SW 1271 (cell line): Measurements from ENCODE around the gene TPI1.

Source experiments
- DNase-seq, 2 experiments: peaks; one replicate each; lab custom pipeline; 2025; lab: John Stamatoyannopoulos, UW

TPI1 gene

GRCh38 chr12:6828781-6829535 is 38.4 kb upstream of the TPI1 start:
- DNase-seq, result no peak

DNA sequence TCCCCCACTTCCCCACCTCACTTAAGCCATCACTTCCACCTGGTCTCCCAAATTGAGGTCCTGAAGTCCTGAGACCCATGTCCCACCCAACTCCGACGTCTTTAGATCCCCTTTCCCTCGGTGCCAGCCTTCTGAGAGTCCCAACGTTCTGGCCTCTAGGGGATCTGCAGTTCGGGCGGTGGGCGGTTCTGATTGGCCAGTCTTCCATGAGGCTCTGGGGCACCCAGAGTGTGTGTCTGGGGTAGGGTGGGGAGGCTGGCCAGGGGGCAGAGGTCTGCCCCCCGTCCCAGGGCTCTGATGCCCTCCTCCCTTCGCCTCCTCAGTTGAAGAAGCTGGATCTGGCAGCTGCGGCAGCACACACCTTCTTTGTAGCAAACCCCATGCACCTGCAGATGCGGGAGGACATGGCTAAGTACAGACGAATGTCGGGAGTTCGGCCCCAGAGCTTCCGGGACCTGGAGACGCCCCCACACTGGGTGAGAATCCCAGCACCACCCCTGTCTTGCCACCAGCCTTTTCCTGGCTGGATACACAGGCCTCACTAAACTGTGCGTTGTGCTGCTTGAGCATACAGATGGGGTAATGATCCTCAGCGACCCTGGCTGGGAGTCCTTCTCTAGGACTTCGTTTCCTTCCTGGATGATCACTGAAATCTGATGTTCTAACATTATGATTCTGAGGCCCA is 37.7 kb upstream of the TPI1 start:
- DNase-seq, result no peak

GRCh38 chr12:6830286-6830890 is 36.9 kb upstream of the TPI1 start:
- DNase-seq, result no peak

DNA sequence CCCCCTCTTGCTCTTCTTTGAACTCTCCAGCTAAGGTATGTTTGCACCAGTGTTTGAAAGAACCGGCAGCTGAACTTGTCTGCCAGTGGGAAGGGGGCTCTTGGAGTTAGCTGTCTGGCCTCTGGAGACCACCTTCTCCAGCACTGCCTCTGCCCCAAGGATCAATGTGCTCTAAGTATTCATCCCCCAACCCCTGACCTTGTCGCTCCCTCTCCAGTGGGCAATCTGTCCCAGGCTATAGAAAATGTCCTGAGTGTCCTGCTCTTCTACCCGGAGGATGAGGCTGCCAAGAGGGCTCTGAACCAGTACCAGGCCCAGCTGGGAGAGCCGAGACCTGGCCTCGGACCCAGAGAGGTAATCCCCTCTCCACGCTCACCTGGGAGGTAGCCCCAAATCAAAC is 36.3 kb upstream of the TPI1 start:
- DNase-seq, result no peak

- no peak for DNase-seq
These were observed 35.8 kb upstream of the TPI1 start for GRCh38 chr12:6831450-6831995.

GRCh38 chr12:6832125-6832524 is 35.2 kb upstream of the TPI1 start:
- DNase-seq, result no peak

GRCh38 chr12:6833189-6833890 is 34.0 kb upstream of the TPI1 start:
- DNase-seq, result no peak

- no peak for DNase-seq
These were observed 33.1 kb upstream of the TPI1 start for GRCh38 chr12:6834254-6834653.

GRCh38 chr12:6834873-6835272 is 32.5 kb upstream of the TPI1 start:
- DNase-seq, result no peak

GRCh38 chr12:6836851-6837250 is 30.5 kb upstream of the TPI1 start:
- DNase-seq, result no peak

GRCh38 chr12:6837370-6838060 is 29.8 kb upstream of the TPI1 start:
- no peak for DNase-seq

GRCh38 chr12:6838854-6839253 is 28.5 kb upstream of the TPI1 start:
- no peak for DNase-seq

GRCh38 chr12:6839482-6840201 is 27.7 kb upstream of the TPI1 start:
- DNase-seq, result no peak

DNA sequence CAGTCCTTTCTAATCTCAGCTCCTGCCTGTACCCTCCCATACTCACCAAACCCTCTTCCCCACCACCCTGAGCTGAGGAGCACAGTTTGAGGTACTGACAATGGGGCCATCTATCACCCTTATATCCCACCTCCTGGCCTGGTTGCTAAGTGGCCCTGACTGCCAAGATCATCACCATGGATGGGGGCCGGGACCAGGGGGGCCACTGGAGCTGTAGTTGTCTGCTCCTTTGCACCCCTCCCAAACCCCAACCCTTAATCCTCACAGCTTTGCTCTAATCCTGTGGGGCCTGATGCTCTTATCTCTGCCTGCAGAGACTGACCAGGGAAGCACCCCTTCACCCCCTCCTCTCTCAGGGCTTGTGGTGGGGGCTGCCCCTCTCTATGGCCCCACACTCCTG is 27.0 kb upstream of the TPI1 start:
- no peak for DNase-seq

DNA sequence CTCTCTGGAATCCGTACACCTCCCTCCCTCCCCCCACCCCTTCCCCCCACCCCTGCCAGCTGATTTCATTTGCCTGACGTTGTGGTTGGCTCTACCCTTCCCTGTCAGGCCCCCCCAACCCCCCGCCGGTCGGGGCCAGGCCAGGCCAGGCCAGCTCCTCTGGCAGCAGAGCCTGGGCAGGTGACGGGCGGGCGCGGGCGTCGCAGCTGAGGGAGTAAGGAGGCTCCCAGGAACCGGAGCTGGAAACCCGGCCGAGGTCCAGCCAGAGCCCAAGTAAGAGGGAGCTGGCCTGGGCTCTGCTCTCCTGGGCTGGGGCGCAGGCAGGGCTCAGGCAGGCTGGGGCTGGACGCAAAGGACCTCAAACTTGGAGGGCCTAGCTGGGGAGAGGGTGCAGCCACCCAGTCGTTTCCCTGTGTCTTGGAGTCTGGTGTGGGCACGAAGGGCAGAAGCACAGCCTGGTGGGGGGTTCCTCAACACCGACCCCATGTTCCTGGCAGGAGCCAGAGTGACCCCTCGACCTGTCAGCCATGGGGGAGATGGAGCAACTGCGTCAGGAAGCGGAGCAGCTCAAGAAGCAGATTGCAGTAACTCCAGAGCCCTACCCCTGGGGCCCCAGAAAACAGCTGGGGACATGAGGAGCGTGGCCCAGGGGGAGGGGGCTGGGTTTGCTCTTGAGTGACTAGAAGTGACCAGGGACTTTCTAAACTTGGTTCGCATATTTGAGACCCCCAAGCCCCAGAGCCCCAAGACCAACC is 26.4 kb upstream of the TPI1 start, which contains the start of gene GNB3:
Gene GNB3, plus strand, starts transcription at position 165 of the 755 bp plus-strand sequence. Its CDS starts 363 bp downstream, at position 528.
- DNase-seq, result no peak

GRCh38 chr12:6842075-6842474 is 25.3 kb upstream of the TPI1 start:
- no peak for DNase-seq

DNA sequence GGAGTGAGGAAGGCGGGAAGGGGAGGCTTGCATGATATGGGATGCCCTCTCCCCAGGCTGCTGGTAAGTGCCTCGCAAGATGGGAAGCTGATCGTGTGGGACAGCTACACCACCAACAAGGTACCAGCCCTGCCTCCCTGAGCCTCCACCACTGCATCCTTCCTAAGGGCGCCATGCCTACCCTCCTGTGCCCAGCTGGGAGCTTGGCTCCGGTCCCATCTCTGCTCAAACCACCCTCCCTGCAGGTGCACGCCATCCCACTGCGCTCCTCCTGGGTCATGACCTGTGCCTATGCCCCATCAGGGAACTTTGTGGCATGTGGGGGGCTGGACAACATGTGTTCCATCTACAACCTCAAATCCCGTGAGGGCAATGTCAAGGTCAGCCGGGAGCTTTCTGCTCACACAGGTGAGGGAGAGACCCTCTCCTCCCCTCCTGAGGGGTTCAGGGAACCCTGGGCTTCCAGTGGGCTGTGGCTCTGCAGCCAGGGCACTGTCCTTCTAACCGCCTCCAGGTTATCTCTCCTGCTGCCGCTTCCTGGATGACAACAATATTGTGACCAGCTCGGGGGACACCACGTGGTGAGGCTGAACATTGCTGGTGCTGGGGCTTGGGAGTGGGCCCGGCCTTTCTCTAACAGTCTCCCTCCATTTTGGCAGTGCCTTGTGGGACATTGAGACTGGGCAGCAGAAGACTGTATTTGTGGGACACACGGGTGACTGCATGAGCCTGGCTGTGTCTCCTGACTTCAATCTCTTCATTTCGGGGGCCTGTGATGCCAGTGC is 24.0 kb upstream of the TPI1 start:
- DNase-seq, result peak in 1 of 2 experiments; percentile 22

DNA sequence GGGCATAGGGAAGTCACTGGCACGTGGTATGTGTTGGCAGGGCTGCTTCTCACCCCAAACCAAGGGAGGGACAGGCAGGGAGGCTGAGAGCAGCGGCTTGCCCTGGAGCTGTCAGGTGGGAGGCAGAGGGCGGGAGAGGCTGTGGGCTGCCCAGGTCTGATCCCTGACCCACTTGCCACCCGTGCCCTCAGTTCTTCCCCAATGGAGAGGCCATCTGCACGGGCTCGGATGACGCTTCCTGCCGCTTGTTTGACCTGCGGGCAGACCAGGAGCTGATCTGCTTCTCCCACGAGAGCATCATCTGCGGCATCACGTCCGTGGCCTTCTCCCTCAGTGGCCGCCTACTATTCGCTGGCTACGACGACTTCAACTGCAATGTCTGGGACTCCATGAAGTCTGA is 21.9 kb upstream of the TPI1 start:
- DNase-seq, result no peak

- no peak for DNase-seq
These were observed 20.9 kb upstream of the TPI1 start for GRCh38 chr12:6846316-6846869.
